Endothelial cell of umbilical vein (primary cell): ENCODE results near the gene AFF1. TPM values are rescaled to one million over a fixed set of nuclear protein-coding genes. Genes with fewer than 3 reads are reported as not detected.

Experiments
- BruUV-seq: library from RNA; stranded (reverse); fragments of 400-500 nt; replicated peaks from 2 replicates; lab custom pipeline; 2021; lab: Mats Ljungman, UMichigan
- CTCF ChIA-PET: fragments of 300-600, 350-600 bp; sonication (Branson Sonifier 250); formaldehyde crosslinking; loops from one replicate; lab custom pipeline; 2021; ENCODE audit warnings: antibody characterized with exemption, inconsistent platforms; lab: Charles Lee
- POLR2A ChIA-PET: fragments of 300-600, 350-600 bp; sonication (Branson Sonifier 250); formaldehyde crosslinking; loops from one replicate; lab custom pipeline; 2021; ENCODE audit warnings: antibody characterized with exemption, inconsistent platforms; lab: Charles Lee
- DNase-seq: peaks from one replicate; pipeline ENCODE4 v3.0.0-alpha.2; 2011; ENCODE audit warnings: low read depth, low spot score
- FAIRE-seq: peaks from 2 replicates; lab custom pipeline; 2011; peaks lifted over from hg19 to GRCh38; lab: Jason Lieb, UNC
- H2AFZ ChIP-seq: 2 replicates; pipeline ENCODE4 v1.6.0; 2012; ENCODE audit warnings: low read depth, low read length, control low read depth, inconsistent platforms
- H3K27ac ChIP-seq: 2 replicates; pipeline ENCODE4 v1.5.1; 2011; ENCODE audit warnings: low read depth, mild to moderate bottlenecking, control low read depth, low read length, moderate library complexity; ENCODE audit not compliant: insufficient read depth
- H3K27me3 ChIP-seq, 2 experiments: 2 replicates each; pipeline versions ENCODE4 v1.6.0 to v1.6.1; 2011; ENCODE audit warnings: low read length in 2 of 2, mixed read lengths in 1 of 2; ENCODE audit not compliant: control insufficient read depth in 2 of 2, insufficient read depth in 2 of 2
- H3K36me3 ChIP-seq, 2 experiments: 2 replicates in 1 of 2; 3 replicates in 1 of 2; pipeline ENCODE4 v1.5.1; 2011; ENCODE audit warnings: low read length in 2 of 2, mild to moderate bottlenecking in 1 of 2, moderate library complexity in 1 of 2; ENCODE audit not compliant: control insufficient read depth in 2 of 2, insufficient read depth in 2 of 2; ENCODE audit errors: extremely low read depth in 1 of 2
- H3K4me1 ChIP-seq: 3 replicates; pipeline ENCODE4 v1.5.1; 2011; ENCODE audit warnings: mild to moderate bottlenecking, low read length; ENCODE audit not compliant: control insufficient read depth, insufficient read depth; ENCODE audit errors: extremely low read depth
- H3K4me2 ChIP-seq: 2 replicates; pipeline ENCODE4 v1.6.1; 2011; ENCODE audit warnings: low read length, control low read depth, mixed read lengths; ENCODE audit not compliant: insufficient read depth
- H3K4me3 ChIP-seq, 3 experiments: fragments of 200-600 bp in 1 of 3; sonication (generic), shearing (Covaris generic) in 1 of 3; replicated peaks in 1 of 3; 2 replicates each; pipeline ENCODE4 v1.5.1; 2011 to 2016; ENCODE audit warnings: control low read depth in 3 of 3, low read length in 3 of 3, mild to moderate bottlenecking in 2 of 3, inconsistent platforms in 1 of 3, low read depth in 1 of 3, moderate library complexity in 1 of 3; ENCODE audit not compliant: insufficient read depth in 1 of 3
- H3K79me2 ChIP-seq: 2 replicates; pipeline ENCODE4 v1.6.0; 2012; ENCODE audit warnings: low read length, inconsistent platforms; ENCODE audit not compliant: control insufficient read depth, insufficient read depth
- H3K9ac ChIP-seq: replicated peaks from 2 replicates; pipeline ENCODE3; 2011; ENCODE audit warnings: low read length, control low read depth; ENCODE audit not compliant: insufficient read depth; ENCODE audit errors: extremely low read depth
- H3K9me1 ChIP-seq: replicated peaks from 3 replicates; pipeline ENCODE4 v1.6.0; 2011; ENCODE audit warnings: mild to moderate bottlenecking, low read length; ENCODE audit not compliant: control insufficient read depth, insufficient read depth; ENCODE audit errors: extremely low read depth
- H3K9me3 ChIP-seq: replicated peaks from 2 replicates; pipeline ENCODE4 v1.5.1; 2012; ENCODE audit warnings: low read length, inconsistent platforms; ENCODE audit not compliant: control insufficient read depth, insufficient read depth
- H4K20me1 ChIP-seq: replicated peaks from 2 replicates; pipeline ENCODE3; 2011; ENCODE audit warnings: mild to moderate bottlenecking, low read length; ENCODE audit not compliant: control insufficient read depth, insufficient read depth; ENCODE audit errors: extremely low read depth
- EZH2 ChIP-seq: IDR thresholded peaks from 2 replicates; pipeline ENCODE4 v1.6.1; 2012; ENCODE audit warnings: borderline replicate concordance, low read depth, mild to moderate bottlenecking, moderate library complexity, low read length, inconsistent platforms; ENCODE audit not compliant: severe bottlenecking
- FOS ChIP-seq: IDR thresholded peaks from 2 replicates; pipeline ENCODE4 v1.6.1; 2011; ENCODE audit warnings: mild to moderate bottlenecking, low read length, moderate library complexity, borderline replicate concordance; ENCODE audit not compliant: insufficient read depth
- GATA2 ChIP-seq: IDR thresholded peaks from 2 replicates; pipeline ENCODE4 v1.7.0; 2011; ENCODE audit warnings: low read depth, mild to moderate bottlenecking, moderate library complexity, mixed read lengths, low read length; ENCODE audit not compliant: insufficient read length, insufficient read depth
- JUN ChIP-seq: IDR thresholded peaks from 2 replicates; pipeline ENCODE4 v1.6.1; 2011; ENCODE audit warnings: borderline replicate concordance, low read depth; ENCODE audit not compliant: insufficient read length, insufficient read depth
- MYC ChIP-seq: IDR thresholded peaks from one replicate; pipeline ENCODE4 v1.6.1; 2011; ENCODE audit warnings: mild to moderate bottlenecking, low read depth, low read length
- POLR2A ChIP-seq: IDR thresholded peaks from 2 replicates; pipeline ENCODE4 v1.6.1; 2012; ENCODE audit warnings: low read depth, mild to moderate bottlenecking, control low read depth, low read length
- POLR2AphosphoS5 ChIP-seq: IDR thresholded peaks from 2 replicates; pipeline ENCODE4 v1.6.1; 2012; ENCODE audit warnings: low read depth, mild to moderate bottlenecking, control low read depth, low read length, moderate library complexity; ENCODE audit not compliant: insufficient read depth
- dilution Hi-C: fragments of 300-500 bp; cut with MboI; formaldehyde crosslinking; loops from one replicate; pipeline ENCODE4 v1.15.0; 2019; ENCODE audit warnings: low sequenced_read_pairs; ENCODE audit not compliant: extremely low pct_ligation_motif_present
- intact Hi-C: fragments of 100-400 bp; cut with micrococcal nuclease; formaldehyde crosslinking; loops from one replicate; pipeline ENCODE4 v1.10.0; 2022
- polyA plus RNA-seq, 4 experiments: library from polyadenylated mRNA; depleted of rRNA in 3 of 4; stranded (reverse) in 3 of 4; unstranded in 1 of 4; fragments of >200 nt; gene quantifications; 2 replicates each; pipeline versions ENCODE4 v1.2.1 to v1.2.3, GENCODE V29; 2011 to 2012; ENCODE audit warnings: missing spikeins in 1 of 4
- total RNA-seq: library from RNA; stranded (reverse); gene quantifications from 2 replicates; pipeline ENCODE4 v1.2.3, GENCODE V29; 2021
- TF ChIP-seq, protein P1 (sequence below), 2 donors: IDR thresholded peaks; 1 replicate in 1 of 2; 2 replicates in 1 of 2; pipeline ENCODE4 v1.5.1; 2011; ENCODE audit warnings: low read length in 2 of 2, mild to moderate bottlenecking in 2 of 2, moderate library complexity in 2 of 2, control low read depth in 1 of 2, inconsistent platforms in 1 of 2, low read depth in 1 of 2; ENCODE audit not compliant: insufficient read depth in 1 of 2; ENCODE audit errors: extremely low read depth in 1 of 2
- TF ChIP-seq, protein P2 (sequence below): IDR thresholded peaks from 2 replicates; pipeline ENCODE4 v1.6.1; 2011; ENCODE audit not compliant: insufficient read depth, insufficient read length

Gene AFF1
- total and polyA plus RNA-seq, 2 donors (not counting 3 experiments of a cell fraction or from before 2014, with no cell fraction given), result 26.2 to 106 TPM

DNA sequence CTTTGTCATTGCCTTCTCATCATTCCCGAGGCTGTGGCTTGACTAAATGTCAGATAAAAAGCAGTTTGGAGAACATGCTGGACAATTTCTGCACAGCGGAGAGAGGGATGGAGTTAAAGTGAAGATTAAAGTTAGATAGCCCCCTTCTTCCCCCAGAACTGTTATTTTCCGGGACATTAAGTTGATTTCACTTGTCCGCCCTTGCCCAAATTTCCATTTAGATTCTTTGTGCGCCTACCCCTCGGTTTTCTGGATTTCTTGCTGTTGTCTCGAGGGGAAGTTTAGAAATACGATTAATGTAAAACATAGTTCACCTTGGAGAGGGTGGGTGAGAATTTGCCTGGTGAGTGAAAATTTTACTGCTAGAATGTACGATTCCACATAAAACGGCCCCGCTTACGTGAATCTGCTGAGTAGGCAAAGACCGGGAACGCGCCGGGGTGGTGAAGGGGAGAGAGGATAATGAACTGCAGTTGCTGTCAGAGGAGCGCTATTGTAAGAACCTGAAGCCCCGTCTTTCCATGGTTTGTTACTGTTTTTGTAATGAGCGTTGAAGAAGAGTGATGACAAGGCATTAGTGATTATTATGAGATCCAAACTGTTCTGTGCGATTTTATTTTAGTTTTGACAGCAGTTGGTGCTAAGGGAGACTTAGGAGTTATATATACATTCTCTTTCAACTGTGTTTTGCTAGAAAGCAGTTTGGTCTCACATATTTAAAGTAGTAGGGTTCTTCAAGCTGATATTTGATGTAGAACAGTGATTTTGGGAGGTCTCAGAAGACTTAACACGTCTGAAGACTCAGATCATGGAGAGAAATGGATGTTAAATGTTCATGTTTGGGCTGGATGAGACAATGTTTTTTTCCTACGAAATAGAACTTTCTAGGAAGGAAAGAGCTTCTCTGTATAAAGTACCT, 73.0 kb downstream of the AFF1 start:
- TF ChIP-seq, protein P1, sequence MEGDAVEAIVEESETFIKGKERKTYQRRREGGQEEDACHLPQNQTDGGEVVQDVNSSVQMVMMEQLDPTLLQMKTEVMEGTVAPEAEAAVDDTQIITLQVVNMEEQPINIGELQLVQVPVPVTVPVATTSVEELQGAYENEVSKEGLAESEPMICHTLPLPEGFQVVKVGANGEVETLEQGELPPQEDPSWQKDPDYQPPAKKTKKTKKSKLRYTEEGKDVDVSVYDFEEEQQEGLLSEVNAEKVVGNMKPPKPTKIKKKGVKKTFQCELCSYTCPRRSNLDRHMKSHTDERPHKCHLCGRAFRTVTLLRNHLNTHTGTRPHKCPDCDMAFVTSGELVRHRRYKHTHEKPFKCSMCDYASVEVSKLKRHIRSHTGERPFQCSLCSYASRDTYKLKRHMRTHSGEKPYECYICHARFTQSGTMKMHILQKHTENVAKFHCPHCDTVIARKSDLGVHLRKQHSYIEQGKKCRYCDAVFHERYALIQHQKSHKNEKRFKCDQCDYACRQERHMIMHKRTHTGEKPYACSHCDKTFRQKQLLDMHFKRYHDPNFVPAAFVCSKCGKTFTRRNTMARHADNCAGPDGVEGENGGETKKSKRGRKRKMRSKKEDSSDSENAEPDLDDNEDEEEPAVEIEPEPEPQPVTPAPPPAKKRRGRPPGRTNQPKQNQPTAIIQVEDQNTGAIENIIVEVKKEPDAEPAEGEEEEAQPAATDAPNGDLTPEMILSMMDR (IDR thresholded peaks at IDR 0.05; ENCODE audit: extremely low read depth in 1 of 2, insufficient read depth in 1 of 2, low read depth in 1 of 2, low read length in 2 of 2), result no peak
- TF ChIP-seq FOS (no peak), GATA2 (no peak), JUN (no peak), POLR2AphosphoS5 (no peak), EZH2 (no peak), MYC (no peak), POLR2A (no peak)
- TF ChIP-seq, protein P2, sequence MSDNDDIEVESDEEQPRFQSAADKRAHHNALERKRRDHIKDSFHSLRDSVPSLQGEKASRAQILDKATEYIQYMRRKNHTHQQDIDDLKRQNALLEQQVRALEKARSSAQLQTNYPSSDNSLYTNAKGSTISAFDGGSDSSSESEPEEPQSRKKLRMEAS, result no peak
- peak overlapping the region; percentile 91 for H3K9ac ChIP-seq
- H3K4me1 ChIP-seq, result peaks cover 46% of the 10 kb centered on the region
- no peaks in the 10 kb centered on the region for H4K20me1 ChIP-seq
- H3K79me2 ChIP-seq, result peaks cover 55% of the 10 kb centered on the region
- peak overlapping the region; percentile 87 for H3K4me2 ChIP-seq
- intact Hi-C loops, result loop anchor here (2.0 to 10.0 kb wide), 2 partner anchors 71 to 227 kb away; no protein-coding TSS in a partner anchor
- BruUV-seq, result TSS peak; percentile 26
- FAIRE-seq, result no peak
- DNase-seq, result peak; percentile 71
- ChIA-PET CTCF (interaction anchor here (1.3 to 5.4 kb wide), 10 partner anchors 25 to 85 kb away, joined by 3 to 62 read pairs (median 8); partner anchors contain the start of gene AFF1), POLR2A (interaction anchor here (0.6 to 5.1 kb wide), 3 partner anchors 33 to 71 kb away, joined by 3 to 64 read pairs (median 17); partner anchors contain the start of gene AFF1)
- peak overlapping the region; percentile 92 for H3K27ac ChIP-seq
- H3K27me3 ChIP-seq, result no peaks in the 10 kb centered on the region
- peak overlapping the region; percentile 84 to 93 (median 93) for H3K4me3 ChIP-seq
- dilution Hi-C loops, result no loop called here
- H3K9me3 ChIP-seq, result no peaks in the 10 kb centered on the region
- H3K9me1 ChIP-seq, result no peaks in the 10 kb centered on the region
- H2AFZ ChIP-seq, result peak overlapping the region; percentile 42
- H3K36me3 ChIP-seq, result no peaks in the 10 kb centered on the region
